ENCODE data around the gene CCDC187.
A peak's percentile ranks its signal among the peaks of the same experiment; 100 is the strongest.

The CCDC187 gene

DNA sequence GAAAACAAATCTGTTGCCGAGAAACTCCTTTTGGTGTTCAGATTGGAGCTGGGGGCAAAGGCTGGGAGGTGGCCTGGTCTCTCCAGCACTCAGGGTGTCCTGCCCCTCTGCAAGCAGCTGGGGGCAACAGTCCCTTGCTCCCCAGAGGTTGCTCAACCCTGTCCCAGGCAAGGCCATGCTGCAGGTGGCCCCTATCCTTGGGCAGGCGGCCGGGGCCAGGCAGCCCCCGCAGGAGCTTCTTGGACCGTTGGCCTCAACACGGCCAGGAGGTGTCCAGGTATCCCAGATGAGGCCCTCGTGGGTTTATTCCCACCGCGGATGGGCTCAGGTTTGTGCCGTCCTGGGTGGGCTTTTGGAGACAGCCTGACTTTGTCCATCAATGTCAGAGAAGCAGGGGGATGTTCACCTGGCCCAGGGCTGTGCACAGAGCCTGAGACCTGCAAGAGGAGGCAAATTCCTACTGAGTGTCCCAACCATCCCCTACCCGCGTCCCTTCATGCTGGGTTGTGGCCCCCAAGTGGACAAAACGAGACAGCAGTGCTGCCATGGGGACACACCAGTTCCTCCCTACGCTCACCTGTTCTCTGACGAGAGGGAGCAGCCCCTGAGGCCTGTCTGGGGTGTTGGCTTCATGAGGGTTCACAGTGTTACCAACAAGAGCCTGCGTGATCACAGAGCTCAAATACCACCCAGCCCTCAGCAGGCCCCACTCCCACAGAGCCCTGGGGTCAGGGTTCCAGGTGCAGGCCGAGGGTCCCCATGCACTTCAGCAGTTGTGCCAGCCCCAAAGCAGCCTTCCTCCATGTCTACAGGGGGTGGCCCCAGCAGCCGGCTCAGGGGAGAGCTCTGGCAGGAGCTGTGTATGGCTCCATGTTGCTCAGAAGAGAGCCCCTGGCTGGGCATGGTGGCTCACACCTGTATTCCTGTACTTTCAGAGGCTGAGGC, 9.5 kb upstream of the CCDC187 start:
- peaks cover 9% of the 10 kb centered on the region for H3K4me1 Mint-ChIP-seq
- peaks cover 21 to 25% of the 10 kb centered on the region in 2 donors for H3K9me3 Mint-ChIP-seq
- DNase-seq (no peak), ATAC-seq (no peak)
- no peaks in the 10 kb centered on the region for H3K27me3 Mint-ChIP-seq
- H3K27ac Mint-ChIP-seq, result peak overlapping the region in 1 of 2 donors; percentile 13
- H3K4me3 Mint-ChIP-seq, result no peak overlapping the region

- no peaks in the 10 kb centered on the region for H3K27me3 Mint-ChIP-seq
- no peak overlapping the region for H3K4me3 Mint-ChIP-seq
- ATAC-seq (peak; percentile 82), DNase-seq (peak; percentile 57 to 64)
- H3K9me3 Mint-ChIP-seq, result peaks cover 21 to 25% of the 10 kb centered on the region in 2 donors
- H3K4me1 Mint-ChIP-seq, result peaks cover 9% of the 10 kb centered on the region
- no peak overlapping the region for H3K27ac Mint-ChIP-seq
Measured at GRCh38 chr9:136312436-136312835, 8.5 kb upstream of the CCDC187 start.

- no peak overlapping the region for H3K27ac Mint-ChIP-seq
- H3K4me3 Mint-ChIP-seq, result no peak overlapping the region
- peaks cover 21 to 25% of the 10 kb centered on the region in 2 donors for H3K9me3 Mint-ChIP-seq
- no peak for DNase-seq
- no peak for ATAC-seq
- H3K27me3 Mint-ChIP-seq, result no peaks in the 10 kb centered on the region
- peaks cover 9% of the 10 kb centered on the region for H3K4me1 Mint-ChIP-seq
Measured at GRCh38 chr9:136312009-136312375, 8.1 kb upstream of the CCDC187 start.

DNA sequence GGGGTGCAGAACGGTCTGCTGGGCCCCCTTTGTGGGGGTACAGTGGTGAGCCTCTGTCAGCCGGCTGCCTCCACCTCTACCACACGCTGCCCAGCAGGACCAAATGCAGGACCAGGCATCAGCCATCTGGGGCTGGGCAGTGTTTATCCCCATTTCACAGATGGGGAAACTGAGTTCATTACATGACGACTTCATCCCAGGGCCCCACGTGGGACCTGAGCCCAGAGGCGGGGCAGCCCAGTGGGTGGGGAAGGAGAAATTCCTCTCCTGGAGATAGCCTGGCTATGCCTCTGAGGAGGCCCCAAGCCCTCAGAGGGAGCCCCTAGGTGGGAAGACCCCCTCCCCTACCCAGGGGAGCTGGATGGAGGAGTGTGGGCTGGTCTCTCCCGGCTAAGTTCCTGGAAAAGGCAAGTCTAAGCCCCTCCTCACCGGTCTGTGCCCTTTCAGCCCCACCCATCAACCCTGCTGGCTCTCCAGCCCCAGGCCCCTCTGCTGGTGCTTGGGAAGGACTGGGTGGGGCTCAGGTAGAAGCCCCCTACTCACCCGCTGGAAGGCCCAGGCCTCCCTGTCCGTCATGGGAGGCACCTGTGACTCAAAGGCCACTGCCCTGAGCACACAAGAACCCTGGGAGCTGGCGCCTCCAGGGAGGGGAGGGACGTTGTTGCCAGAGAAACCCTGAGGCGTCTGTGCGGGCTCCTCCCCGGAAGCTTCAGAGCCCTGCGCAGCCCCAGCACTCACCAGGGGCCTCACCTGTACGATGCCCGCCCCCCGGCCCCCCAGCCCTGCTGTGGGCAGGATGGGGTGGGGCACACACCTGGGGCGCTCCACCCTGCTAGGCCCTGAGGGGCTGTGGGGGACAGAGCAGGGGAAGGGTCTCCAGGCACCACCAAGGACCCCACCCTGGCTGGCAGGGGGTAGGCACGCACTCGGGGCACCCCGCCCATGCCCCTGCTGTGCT, 7.4 kb upstream of the CCDC187 start:
- Mint-ChIP-seq H3K27me3 (no peaks in the 10 kb centered on the region), H3K27ac (no peak overlapping the region), H3K4me1 (peaks cover 6% of the 10 kb centered on the region), H3K4me3 (no peak overlapping the region), H3K9me3 (peaks cover 17 to 20% of the 10 kb centered on the region in 2 donors)
- ATAC-seq (peak; percentile 38), DNase-seq (no peak)

DNA sequence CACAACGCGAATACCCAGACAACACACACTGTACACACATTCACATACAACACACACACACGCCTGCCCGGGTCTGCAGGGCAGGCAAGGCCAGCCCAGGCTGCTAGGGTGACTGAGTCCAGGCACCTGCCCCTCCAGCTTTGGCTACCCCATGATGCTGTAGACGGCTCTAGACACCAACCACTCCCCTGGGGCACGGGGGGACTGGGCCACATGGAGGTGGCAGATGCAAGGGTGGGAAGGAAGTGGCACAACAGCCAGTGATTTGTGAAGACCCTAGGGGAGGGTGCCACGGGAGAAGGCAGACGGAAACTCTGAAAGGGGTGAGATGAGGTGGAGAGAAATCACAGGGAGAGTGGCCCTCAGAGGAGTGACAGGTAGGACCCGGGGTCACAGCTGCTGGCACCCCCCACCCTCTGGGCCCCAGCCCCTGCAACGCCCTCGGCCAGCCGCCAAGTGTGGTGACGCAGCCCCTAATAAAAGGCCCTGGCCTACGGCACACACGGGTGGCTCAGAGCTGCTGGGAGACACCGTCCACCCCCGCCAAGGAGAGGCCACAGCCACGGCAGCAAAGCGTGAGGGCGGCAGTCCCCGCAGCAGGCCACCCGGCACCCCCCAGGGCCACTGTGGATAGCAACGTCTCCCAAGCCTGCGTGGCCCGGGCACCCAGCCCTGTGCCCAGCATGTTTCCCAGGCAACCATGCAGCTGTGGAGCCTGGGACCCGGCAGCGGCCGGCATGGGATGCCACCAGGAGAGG, 6.6 kb upstream of the CCDC187 start:
- Mint-ChIP-seq H3K9me3 (peaks cover 11 to 12% of the 10 kb centered on the region in 2 donors), H3K4me3 (no peak overlapping the region), H3K27ac (no peak overlapping the region), H3K27me3 (no peaks in the 10 kb centered on the region), H3K4me1 (no peaks in the 10 kb centered on the region)
- DNase-seq (no peak), ATAC-seq (no peak)

- ATAC-seq (no peak), DNase-seq (no peak)
- no peaks in the 10 kb centered on the region for H3K4me1 Mint-ChIP-seq
- no peak overlapping the region for H3K4me3 Mint-ChIP-seq
- H3K9me3 Mint-ChIP-seq, result peaks cover 4 to 5% of the 10 kb centered on the region in 2 donors
- no peaks in the 10 kb centered on the region for H3K27me3 Mint-ChIP-seq
- H3K27ac Mint-ChIP-seq, result no peak overlapping the region
Measured at GRCh38 chr9:136309806-136310220, 5.9 kb upstream of the CCDC187 start.

DNA sequence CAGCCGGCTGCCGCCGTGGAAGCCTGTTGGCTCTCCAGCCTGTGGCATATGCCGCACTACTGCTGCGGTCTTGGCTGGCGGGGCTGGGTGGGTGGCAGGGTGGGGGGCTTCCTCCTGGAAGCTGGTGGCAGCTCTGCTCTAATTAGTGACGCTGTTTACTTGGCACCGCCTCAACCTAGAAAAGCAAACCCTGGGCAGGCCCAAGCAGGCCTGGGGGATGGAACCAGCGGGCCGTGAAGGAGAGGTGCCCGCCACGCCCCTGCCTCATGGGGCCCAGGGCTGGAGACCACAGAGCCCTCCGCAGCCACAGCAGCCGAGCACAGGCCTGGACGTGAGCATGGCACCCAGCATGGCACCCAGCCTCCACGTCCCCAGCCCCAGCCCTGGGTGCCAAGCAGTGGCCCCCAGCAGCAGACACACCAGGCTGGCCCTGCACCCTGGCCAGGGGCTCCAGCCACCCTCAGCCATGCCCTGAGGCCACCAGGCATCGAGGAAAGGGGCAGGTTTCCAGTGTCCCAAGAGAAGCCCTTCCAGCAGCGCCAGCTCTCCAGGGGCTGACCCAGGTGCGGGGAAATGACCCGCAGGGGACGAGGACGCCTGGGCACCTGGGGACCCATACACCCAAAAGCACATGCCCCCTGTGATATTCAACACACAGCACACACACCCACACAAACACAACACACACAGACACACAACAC, 5.4 kb upstream of the CCDC187 start:
- Mint-ChIP-seq H3K4me1 (no peaks in the 10 kb centered on the region), H3K27ac (no peak overlapping the region), H3K9me3 (no peaks in the 10 kb centered on the region), H3K27me3 (no peaks in the 10 kb centered on the region), H3K4me3 (no peak overlapping the region)
- no peak for ATAC-seq
- no peak for DNase-seq

- H3K27ac Mint-ChIP-seq, result no peak overlapping the region
- no peaks in the 10 kb centered on the region for H3K27me3 Mint-ChIP-seq
- no peak for DNase-seq
- H3K4me1 Mint-ChIP-seq, result no peaks in the 10 kb centered on the region
- H3K4me3 Mint-ChIP-seq, result no peak overlapping the region
- no peaks in the 10 kb centered on the region for H3K9me3 Mint-ChIP-seq
- ATAC-seq, result no peak
Measured at GRCh38 chr9:136308702-136309053, 4.8 kb upstream of the CCDC187 start.

DNA sequence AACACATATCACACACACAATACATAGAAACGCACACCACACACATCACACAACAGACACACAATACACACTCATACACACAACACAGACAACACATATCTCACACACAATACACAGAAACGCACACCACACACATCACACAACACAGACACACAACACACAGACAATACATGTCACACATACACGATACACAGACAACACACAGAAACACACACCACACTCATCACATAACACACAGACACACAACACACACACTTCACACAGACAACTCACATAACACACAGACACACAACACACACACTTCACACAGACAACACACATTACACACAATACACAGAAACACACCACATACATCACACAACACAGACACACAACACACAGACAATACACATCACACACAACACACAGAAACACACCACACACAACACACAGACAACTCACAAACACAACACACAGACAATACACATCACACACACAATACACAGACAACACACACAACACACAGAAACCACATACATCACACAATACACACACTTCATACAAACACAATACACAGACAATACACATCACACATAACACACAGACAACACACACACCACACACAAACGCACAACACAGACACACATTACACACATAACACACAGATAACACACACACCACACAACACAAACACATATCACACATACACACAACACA, 4.3 kb upstream of the CCDC187 start:
- Mint-ChIP-seq H3K4me1 (no peaks in the 10 kb centered on the region), H3K4me3 (no peak overlapping the region), H3K27me3 (no peaks in the 10 kb centered on the region), H3K9me3 (no peaks in the 10 kb centered on the region), H3K27ac (no peak overlapping the region)
- no peak for ATAC-seq
- no peak for DNase-seq

DNA sequence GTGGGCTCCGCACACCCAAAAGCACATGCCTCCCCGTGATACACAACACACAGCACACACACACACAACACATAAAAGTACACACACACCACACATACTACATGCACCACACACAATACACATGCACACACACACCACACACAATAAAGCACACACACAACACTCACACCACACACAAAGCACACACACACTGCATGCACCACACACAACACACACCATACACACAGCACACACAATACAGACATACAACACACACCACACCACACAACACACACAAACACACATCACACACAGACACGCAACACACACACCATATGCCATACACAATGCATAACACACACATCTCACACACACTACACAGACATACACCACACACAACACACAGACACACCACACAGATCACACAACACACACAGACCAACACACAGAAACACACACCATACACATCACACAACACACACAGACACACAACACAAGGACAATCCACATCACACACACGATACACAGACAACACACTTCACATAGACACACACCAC, 3.4 kb upstream of the CCDC187 start:
- ATAC-seq (no peak), DNase-seq (no peak)
- no peak overlapping the region for H3K4me3 Mint-ChIP-seq
- H3K27ac Mint-ChIP-seq, result no peak overlapping the region
- no peaks in the 10 kb centered on the region for H3K27me3 Mint-ChIP-seq
- no peaks in the 10 kb centered on the region for H3K9me3 Mint-ChIP-seq
- no peaks in the 10 kb centered on the region for H3K4me1 Mint-ChIP-seq

- Mint-ChIP-seq H3K4me1 (no peaks in the 10 kb centered on the region), H3K27ac (peak overlapping the region in 1 of 2 donors; percentile 21), H3K4me3 (peak overlapping the region in 1 of 2 donors; percentile 6), H3K27me3 (no peaks in the 10 kb centered on the region), H3K9me3 (no peaks in the 10 kb centered on the region)
- peak; percentile 47 for ATAC-seq
- no peak for DNase-seq
Measured at GRCh38 chr9:136306211-136307208, 2.6 kb upstream of the CCDC187 start.

DNA sequence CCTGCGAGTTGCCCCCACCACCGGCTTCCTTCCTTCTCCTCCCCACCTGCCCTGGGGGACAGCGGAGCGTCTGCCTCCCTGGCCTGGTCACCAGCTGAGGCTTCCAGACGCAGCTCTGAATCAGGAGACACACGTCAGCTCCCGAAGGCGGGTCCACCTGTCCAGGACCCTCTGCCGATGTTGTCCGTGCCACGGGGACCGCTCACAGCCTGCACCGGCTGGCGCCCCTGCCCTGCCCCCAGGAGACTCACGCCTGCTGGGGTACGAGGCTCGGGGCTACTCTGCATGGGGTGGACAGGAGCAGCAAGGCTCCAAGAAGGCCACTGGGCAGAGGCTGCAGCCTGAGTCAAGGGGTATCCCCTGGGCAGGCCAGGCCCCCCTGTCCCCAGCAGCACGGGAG, 1.9 kb upstream of the CCDC187 start:
- Mint-ChIP-seq H3K4me1 (no peaks in the 10 kb centered on the region), H3K9me3 (no peaks in the 10 kb centered on the region), H3K27me3 (no peaks in the 10 kb centered on the region), H3K4me3 (no peak overlapping the region), H3K27ac (no peak overlapping the region)
- no peak for ATAC-seq
- DNase-seq, result no peak

DNA sequence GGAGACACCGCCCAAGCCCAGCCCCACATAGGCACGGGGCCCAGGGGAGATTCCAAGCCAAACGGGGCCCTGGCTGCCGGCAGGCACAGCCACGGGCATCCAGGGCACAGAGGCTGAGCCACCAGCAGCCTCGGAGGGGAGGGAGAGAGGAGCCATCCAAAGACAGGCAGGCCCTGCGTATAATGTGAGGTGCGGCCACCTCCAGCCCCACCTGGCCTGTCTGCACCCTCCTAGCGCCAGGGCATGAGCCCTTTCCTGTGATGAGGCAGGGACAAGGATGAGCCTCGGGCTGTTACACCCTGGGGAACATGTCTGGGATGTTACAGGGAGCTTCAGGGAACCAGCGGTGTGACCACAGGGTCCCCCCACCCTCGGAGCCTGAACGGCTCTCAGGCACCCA, 1.1 kb upstream of the CCDC187 start:
- Mint-ChIP-seq H3K4me1 (no peaks in the 10 kb centered on the region), H3K4me3 (no peak overlapping the region), H3K9me3 (no peaks in the 10 kb centered on the region), H3K27ac (no peak overlapping the region), H3K27me3 (no peaks in the 10 kb centered on the region)
- DNase-seq (no peak), ATAC-seq (no peak)

All from stimulated activated naive CD8-positive, alpha-beta T cell treated with anti-CD3 and anti-CD28 coated beads, Interleukin-15, amount 100 ng/mL, for 72 hours (primary cell).